ENCODE results near the gene FGFRL1.

The FGFRL1 gene

GRCh38 chr4:1023895-1024740 lies 12.7 kb downstream of the FGFRL1 start:
- no peak for DNase-seq
- TF ChIP-seq GATA1 (IDR thresholded peaks at IDR 0.05; ENCODE audit: low read depth, low read length) (no peak), POLR2A (IDR thresholded peaks at IDR 0.05; ENCODE audit: low read length) (no peak)

GRCh38 chr4:1024882-1025545 lies 13.6 kb downstream of the FGFRL1 start:
- no peak for TF ChIP-seq POLR2A (IDR thresholded peaks at IDR 0.05; ENCODE audit: low read length)
- no peak for TF ChIP-seq GATA1 (IDR thresholded peaks at IDR 0.05; ENCODE audit: low read depth, low read length)
- no peak for DNase-seq

DNA sequence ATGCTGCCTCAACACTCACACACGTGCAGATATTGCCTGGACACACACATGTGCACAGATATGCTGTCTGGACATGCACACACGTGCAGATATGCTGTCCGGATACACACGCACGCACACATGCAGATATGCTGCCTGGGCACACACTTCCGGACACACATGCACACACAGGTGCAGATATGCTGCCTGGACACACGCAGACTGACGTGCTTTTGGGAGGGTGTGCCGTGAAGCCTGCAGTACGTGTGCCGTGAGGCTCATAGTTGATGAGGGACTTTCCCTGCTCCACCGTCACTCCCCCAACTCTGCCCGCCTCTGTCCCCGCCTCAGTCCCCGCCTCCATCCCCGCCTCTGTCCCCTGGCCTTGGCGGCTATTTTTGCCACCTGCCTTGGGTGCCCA lies 14.7 kb downstream of the FGFRL1 start:
- peak; percentile 17 to 25 for DNase-seq
- TF ChIP-seq GATA1 (IDR thresholded peaks at IDR 0.05; ENCODE audit: low read depth, low read length) (no peak), POLR2A (IDR thresholded peaks at IDR 0.05; ENCODE audit: low read length) (no peak)

DNA sequence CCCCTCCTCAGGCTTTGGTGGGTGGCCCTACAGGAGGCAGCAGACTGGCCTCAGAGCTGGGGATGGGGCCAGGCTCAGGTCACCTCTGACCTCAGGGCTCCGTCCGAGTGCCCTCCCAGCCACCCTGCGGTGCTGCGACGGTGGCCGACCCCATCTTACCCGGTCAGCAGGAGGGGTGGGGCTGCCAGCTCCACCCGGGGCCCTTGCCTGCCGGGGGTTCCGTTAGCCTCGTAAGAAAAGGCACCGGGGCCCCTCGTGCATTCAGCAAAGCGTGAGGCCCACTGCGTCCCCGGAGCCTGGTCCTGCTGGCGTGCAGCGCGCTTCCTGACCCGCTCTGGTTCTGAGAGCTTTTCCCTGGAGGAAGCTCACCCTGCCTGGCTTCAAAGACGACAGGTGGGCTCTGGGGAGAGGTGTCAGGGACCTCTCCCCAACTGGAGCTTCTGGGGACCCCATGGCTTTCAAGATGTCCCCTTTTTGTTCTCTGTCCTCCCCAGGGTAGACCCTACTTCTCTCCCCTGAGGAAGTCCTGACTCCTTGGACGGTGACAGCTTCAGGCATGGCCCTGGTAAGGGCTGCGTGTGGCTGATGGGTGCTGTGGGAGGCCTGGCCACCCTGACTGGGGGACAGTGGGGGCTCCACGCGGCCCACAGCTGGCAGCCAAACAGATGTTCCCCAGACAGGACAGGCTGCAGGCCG lies 15.9 kb downstream of the FGFRL1 start:
- TF ChIP-seq POLR2A (IDR thresholded peaks at IDR 0.05; ENCODE audit: low read length): no peak
- TF ChIP-seq GATA1 (IDR thresholded peaks at IDR 0.05; ENCODE audit: low read depth, low read length): no peak
- DNase-seq: no peak

- no peak for TF ChIP-seq POLR2A (IDR thresholded peaks at IDR 0.05; ENCODE audit: low read length)
- TF ChIP-seq GATA1 (IDR thresholded peaks at IDR 0.05; ENCODE audit: low read depth, low read length): no peak
- no peak for DNase-seq
Measured at GRCh38 chr4:1027915-1028238, 16.5 kb downstream of the FGFRL1 start.

GRCh38 chr4:1028574-1029220 lies 17.3 kb downstream of the FGFRL1 start:
- TF ChIP-seq GATA1 (IDR thresholded peaks at IDR 0.05; ENCODE audit: low read depth, low read length) (no peak), POLR2A (IDR thresholded peaks at IDR 0.05; ENCODE audit: low read length) (no peak)
- no peak for DNase-seq

GRCh38 chr4:1029529-1029928 lies 18.1 kb downstream of the FGFRL1 start:
- DNase-seq: no peak
- peak; percentile 11 for TF ChIP-seq POLR2A (IDR thresholded peaks at IDR 0.05; ENCODE audit: low read length)
- TF ChIP-seq GATA1 (IDR thresholded peaks at IDR 0.05; ENCODE audit: low read depth, low read length): no peak

- DNase-seq: no peak
- TF ChIP-seq POLR2A (IDR thresholded peaks at IDR 0.05; ENCODE audit: low read length) (no peak), GATA1 (IDR thresholded peaks at IDR 0.05; ENCODE audit: low read depth, low read length) (no peak)
Measured at GRCh38 chr4:1030031-1030430, 18.6 kb downstream of the FGFRL1 start.

DNA sequence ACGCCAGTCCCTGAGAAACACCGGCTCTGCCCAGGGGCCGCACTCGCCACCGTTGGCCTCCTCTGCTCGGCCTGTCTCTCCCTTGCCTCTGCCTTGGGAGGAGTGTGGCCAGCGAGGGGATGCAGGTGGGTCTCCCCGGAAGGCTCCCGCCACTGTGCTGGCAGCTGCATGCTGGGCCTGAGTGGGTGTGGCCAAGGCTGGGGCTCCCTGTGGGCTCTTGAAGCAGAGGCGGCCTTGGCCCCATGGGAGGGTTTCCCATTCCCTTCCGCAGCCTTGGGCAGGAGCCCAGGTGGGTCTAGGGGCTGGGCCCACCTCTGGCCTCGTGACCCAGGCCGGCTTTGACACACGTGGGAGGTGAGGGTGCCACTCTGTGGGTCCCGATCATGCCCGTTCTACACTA lies 19.1 kb downstream of the FGFRL1 start:
- DNase-seq: no peak
- no peak for TF ChIP-seq POLR2A (IDR thresholded peaks at IDR 0.05; ENCODE audit: low read length)
- no peak for TF ChIP-seq GATA1 (IDR thresholded peaks at IDR 0.05; ENCODE audit: low read depth, low read length)

DNA sequence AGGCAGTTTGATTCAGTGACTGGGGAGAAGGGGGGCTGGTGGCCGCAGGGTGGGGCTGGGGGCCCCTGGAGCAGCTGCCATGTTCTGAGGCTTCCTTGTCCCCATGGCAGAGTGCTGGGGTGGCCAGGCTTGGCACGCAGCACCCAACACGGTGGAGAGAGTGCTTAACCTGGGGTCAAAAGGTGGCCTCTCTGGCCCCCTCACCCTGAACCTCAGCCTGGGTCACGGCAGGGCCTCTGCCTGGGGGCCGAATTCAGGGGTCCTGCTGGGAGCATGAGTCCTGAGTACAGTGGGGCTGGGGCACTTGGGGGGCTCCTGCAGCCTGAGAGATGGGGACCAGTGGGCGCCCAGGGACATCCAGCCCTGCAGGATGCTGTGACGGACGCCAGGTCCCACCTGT lies 19.9 kb downstream of the FGFRL1 start:
- no peak for TF ChIP-seq GATA1 (IDR thresholded peaks at IDR 0.05; ENCODE audit: low read depth, low read length)
- no peak for TF ChIP-seq POLR2A (IDR thresholded peaks at IDR 0.05; ENCODE audit: low read length)
- no peak for DNase-seq

- TF ChIP-seq GATA1 (IDR thresholded peaks at IDR 0.05; ENCODE audit: low read depth, low read length) (no peak), POLR2A (IDR thresholded peaks at IDR 0.05; ENCODE audit: low read length) (no peak)
- no peak for DNase-seq
Measured at GRCh38 chr4:1031956-1032795, 20.8 kb downstream of the FGFRL1 start.

GRCh38 chr4:1032861-1033260 lies 21.4 kb downstream of the FGFRL1 start:
- no peak for TF ChIP-seq GATA1 (IDR thresholded peaks at IDR 0.05; ENCODE audit: low read depth, low read length)
- TF ChIP-seq POLR2A (IDR thresholded peaks at IDR 0.05; ENCODE audit: low read length): no peak

More at GRCh38 chr4:1032861-1033260, 21.4 kb downstream of the FGFRL1 start:
- no peak for DNase-seq
